GM18520 (cell line): ENCODE results near the gene TBC1D24.
"Not testable (repeated sequence)": the region's sequence is repeated elsewhere in the genome, so short reads cannot be mapped to it uniquely, and the experiment has no call there.

Experiments
- ATAC-seq: cut with Tn5 transposase; IDR thresholded peaks from one replicate; pipeline ENCODE4 v1.9.1; 2021; ENCODE audit not compliant: unreplicated experiment

Gene TBC1D24

DNA sequence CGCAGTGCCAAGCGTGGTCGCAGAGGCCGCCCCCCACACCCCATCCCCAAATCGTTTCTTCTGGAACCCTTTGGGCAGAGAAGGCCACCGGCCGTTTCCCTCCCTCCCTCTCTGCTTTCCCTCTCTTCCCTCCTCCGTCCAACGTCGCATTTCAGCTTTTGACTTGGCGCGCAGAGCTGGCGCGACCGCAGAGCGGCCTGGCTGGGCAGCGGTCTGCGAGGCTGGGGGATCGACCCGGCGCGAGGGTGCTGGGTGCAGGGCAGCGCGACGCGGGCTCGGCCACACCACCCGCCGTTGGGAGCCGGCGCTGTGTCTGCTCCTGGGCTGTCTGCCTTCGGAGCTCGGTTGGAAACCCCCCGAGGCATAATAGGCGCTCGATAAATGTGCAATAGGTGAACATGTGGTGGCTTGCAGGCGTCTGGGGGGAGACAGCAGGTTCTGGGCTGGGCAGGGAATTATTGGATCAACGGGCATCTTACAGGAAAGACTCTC is 6.6 kb upstream of the TBC1D24 start:
- no peak for ATAC-seq

DNA sequence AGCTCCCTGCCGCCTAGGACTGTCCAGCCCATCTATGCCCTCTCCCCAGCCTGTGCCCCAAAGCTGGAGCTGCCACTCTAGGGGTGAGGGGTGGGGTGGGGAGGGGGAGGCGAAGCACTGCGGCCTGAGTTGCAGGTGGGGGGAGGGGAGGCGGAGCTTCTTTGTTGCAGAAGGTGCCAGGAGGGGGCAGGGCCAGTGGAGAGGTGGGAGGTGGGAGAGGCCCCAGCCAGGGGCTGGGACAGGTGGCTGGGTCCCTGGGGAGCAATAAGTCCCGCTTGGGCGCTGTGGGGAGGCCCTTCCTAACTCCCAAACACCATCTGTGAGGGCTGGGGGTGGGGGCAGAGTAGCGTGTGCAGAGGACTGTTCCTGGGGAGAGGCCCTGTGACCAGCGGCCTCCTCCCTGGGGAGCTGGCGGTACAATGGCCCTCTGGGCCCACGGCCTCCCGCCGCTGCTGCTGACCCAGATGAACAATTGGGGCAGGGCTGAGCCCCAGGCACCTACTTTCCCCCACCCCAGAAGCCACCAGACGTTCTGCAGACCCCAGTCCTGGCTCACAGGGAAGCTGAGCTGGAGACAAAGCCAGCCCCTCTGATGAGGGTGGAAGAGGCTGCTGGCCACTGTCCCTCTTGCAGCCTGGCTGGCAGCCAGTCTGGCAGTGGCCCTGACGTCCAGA is 6.1 kb upstream of the TBC1D24 start:
- no peak for ATAC-seq

DNA sequence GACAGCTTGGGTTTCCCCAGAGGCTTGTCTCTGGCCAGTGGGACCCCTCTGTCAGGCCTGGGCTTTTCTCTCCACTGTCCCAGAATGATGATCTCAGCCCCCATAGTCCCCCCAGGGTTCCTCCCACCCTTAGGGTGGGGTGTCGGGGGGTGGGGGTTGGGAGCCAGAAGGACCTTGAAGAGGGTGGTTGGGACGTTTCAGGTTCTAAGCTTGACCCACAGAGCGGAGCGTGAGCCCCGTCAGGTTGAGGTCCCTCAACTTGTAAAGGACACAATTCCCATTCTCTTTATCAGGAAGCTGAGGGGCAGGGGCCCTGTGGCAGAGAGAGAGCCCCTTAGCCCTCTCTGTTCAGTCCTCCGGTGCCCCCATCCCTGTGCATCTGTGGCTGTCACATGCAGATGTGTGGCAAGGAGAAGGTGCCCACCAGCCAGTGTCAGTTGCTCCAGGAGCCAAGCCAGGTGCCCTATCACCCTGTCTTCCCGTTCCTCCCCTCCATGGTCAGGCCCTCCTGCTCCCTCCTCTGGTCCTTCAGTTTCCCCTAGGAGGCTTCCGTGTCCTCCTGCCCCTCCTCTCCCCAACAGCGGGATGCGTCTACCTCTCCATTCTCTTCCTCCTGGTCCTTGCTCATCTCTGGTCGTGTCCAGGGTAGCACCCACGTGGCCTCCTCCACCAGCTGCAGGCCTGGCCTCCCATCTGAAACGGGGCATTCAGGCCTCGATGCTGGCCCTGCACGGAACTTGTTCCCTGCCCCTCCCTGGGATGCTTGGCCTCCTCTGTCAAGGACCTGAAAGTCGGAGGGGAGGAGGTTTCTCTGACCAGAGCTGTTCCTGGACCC is 5.3 kb upstream of the TBC1D24 start:
- no peak for ATAC-seq

DNA sequence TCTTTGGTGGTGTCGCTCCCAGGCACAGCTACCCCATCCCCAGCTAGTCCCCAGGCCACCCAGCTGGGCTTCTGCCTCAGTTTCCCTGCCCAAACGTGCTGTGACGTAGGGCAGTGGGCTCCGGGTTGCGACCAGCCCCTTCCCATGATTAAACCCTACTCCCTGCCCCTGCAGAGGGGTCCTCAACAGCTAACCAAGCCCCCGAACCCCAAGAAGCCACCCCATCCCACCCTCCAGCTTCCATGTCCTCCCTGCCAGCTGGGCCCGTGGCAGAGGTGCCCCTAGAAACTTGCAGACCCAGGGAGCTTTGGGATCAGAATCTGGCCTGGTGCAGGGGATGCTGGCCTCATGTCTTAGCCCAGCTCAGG is 4.7 kb upstream of the TBC1D24 start:
- no peak for ATAC-seq

DNA sequence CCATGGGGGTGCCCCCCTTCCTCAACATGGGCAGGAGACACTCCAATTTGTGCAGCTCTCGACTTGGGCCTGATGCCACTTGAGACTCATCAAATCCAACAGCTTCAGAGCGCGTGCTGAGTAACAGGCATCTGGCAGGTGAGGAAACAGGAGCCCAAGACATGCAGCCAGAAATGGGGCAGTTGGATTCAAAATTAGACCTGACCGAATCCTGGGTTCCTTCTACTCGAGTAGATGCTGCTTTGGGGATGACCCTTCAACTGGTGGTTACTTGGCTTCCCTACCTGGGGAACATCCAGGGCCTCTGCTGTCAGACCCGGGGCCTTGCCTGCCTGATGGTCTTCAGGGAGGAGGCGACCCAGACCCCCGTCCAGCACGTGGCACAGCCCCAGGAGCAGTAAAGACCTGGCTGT is 4.3 kb upstream of the TBC1D24 start:
- ATAC-seq = no peak

DNA sequence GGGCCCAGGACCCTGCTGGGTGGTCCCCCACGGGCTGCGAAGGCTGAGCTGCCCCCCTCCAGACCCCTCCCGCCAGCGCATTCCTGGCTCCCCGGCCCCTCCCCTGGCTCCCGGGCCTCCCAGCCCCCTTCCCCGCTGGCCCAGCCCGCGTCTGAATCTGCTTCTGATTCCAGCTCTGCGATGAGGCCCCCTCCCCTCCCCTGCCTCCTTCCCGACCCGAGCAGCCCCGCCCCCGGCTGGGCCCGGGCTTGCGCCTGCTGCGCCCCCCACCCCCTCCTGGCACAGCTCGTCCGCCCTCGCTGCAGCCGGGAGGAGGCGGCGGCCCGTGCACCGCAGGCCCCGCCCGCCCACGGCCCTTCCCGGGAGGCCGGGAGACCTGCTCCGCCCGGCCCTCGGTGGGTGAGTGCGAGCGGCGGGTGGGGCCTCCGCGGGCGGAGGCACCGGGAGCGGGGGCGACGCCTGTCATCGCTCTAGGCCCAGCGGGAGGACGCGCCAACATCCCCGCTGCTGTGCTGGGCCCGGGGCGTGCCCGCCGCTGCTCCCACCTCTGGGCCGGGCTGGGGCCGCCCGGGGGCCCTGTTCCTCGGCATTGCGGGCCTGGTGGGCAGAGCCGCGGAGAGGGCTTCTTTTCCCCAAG is 3.8 kb upstream of the TBC1D24 start, which contains the start of gene NTN3:
Gene NTN3, plus strand, starts transcription at position 282 of the 637 bp plus-strand sequence. CDS start 405 bp downstream, outside the sequence.
- no peak for ATAC-seq

DNA sequence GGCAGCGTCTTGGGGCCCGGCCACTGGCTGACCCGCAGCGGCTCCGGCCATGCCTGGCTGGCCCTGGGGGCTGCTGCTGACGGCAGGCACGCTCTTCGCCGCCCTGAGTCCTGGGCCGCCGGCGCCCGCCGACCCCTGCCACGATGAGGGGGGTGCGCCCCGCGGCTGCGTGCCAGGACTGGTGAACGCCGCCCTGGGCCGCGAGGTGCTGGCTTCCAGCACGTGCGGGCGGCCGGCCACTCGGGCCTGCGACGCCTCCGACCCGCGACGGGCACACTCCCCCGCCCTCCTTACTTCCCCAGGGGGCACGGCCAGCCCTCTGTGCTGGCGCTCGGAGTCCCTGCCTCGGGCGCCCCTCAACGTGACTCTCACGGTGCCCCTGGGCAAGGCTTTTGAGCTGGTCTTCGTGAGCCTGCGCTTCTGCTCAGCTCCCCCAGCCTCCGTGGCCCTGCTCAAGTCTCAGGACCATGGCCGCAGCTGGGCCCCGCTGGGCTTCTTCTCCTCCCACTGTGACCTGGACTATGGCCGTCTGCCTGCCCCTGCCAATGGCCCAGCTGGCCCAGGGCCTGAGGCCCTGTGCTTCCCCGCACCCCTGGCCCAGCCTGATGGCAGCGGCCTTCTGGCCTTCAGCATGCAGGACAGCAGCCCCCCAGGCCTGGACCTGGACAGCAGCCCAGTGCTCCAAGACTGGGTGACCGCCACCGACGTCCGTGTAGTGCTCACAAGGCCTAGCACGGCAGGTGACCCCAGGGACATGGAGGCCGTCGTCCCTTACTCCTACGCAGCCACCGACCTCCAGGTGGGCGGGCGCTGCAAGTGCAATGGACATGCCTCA is 3.1 kb upstream of the TBC1D24 start:
- ATAC-seq = no peak

DNA sequence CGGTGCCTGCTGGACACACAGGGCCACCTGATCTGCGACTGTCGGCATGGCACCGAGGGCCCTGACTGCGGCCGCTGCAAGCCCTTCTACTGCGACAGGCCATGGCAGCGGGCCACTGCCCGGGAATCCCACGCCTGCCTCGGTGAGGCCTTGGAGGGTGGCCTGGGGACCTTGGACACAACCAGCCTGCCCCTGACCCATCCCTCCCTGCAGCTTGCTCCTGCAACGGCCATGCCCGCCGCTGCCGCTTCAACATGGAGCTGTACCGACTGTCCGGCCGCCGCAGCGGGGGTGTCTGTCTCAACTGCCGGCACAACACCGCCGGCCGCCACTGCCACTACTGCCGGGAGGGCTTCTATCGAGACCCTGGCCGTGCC is 2.5 kb upstream of the TBC1D24 start:
- ATAC-seq = no peak

DNA sequence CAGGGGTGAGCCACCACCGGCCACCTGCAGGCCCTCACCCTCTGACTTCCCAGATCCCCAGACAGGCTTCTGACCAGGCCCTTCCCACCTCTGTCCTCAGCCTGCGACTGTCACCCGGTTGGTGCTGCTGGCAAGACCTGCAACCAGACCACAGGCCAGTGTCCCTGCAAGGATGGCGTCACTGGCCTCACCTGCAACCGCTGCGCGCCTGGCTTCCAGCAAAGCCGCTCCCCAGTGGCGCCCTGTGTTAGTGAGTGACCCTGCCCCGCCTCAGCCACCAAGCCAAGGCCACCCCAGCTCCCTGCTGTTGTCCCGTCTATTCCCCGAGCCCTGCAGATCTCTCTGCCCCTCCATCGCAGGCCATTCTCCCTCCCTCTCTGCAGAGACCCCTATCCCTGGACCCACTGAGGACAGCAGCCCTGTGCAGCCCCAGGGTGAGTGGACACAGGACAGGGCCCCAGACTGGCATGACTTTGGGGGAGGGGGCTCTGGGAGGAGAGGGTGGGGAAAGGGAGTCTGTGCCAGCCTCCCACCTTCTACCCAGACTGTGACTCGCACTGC is 2.0 kb upstream of the TBC1D24 start:
- no peak for ATAC-seq

DNA sequence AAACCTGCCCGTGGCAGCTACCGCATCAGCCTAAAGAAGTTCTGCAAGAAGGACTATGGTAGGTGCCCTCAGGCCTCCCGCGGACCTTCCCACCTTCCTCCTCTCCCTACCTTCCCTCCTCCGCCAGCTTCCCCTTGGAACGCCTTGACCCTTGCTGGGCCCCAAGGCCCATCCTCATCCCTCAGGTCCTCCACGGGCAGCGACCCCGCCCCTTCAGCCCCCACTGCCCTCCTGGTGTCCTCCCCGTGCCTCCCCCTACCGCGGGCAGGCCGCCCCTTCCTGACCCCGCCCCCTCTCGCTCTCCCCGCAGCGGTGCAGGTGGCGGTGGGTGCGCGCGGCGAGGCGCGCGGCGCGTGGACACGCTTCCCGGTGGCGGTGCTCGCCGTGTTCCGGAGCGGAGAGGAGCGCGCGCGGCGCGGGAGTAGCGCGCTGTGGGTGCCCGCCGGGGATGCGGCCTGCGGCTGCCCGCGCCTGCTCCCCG is 1.4 kb upstream of the TBC1D24 start:
- ATAC-seq = no peak

DNA sequence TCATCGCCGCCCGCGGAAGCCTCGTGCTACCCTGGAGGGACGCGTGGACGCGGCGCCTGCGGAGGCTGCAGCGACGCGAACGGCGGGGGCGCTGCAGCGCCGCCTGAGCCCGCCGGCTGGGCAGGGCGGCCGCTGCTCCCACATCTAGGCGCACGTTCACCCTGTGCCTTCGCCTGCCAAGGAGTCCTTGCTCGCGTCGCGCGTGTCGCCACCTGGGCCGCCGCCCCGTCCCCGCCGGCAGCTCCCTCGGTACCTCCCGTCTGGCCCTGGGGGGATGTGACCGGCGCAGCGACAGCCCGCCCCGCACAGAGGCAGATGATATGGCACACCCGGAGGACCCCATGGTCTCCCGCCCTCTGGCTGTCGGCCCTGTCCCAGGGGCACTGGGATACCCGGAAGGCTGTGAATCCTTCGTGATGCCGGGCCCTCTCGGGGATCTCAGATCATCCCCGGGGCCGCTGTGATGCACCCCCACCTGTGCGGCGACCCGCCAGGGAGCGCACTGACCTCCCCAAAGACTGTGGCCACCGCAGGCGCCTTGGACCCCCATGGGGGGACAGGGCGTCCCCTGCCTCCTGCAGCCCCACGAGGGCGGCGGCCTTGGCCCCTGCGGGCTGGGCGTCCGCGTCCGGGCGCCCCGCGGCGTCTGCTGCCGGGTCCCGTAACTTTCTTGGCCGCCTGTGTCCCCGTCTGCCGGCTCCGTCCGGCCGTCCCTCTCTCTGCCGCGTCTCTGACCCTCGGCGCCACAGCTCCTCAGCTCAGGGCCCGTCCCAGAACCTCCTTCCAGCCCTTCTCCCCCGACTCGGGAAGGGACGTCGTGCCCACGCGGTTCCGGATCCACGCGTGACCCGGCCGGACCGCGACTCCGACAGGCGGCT is 689 bp upstream of the TBC1D24 start:
- ATAC-seq = no peak

DNA sequence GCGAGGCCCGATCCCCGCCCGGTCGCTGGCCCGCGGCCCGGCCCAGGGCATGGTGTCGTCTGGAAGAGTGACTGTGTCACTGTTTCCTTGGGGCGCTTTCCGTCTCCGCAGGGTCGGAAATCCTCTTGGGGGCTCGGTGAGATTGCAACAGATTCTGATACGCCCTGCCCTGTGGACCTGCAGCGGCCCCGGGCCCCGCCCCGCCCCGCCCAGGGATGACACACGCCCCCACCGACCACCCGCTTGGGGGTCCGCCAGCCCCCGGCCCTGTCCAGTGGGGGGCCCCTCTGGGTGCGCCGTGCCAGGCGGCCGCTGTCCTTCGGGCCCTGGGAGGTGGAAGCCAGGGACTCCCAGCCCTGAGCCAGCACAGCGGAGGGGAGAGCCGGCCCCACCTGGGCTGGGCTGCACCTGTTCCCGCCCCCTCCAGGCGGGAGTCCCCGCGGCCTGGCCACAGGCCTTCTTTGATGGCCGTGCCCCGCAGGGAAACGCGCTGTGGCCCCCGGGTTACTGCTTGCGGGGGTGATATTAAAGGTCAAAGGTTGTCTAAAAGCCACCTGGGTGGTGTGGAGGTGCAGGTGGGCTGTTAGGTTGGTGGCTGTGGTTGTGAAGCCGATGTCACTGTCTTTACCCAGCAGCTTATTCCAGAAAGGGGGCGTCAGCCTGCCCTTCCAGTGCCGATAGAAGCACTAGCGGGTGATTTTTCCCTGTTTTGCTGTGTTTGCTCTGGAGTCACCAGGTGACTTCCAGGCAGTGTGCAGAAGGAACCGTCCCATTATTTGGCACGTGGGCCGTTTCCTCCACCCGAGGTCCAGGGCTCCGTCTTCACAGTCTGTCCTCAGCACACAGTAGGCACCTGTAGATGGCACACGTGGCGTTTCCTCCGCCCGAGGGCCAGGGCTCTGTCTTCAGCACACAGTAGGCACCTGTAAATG is 752 bp downstream of the TBC1D24 start:
- no peak for ATAC-seq

DNA sequence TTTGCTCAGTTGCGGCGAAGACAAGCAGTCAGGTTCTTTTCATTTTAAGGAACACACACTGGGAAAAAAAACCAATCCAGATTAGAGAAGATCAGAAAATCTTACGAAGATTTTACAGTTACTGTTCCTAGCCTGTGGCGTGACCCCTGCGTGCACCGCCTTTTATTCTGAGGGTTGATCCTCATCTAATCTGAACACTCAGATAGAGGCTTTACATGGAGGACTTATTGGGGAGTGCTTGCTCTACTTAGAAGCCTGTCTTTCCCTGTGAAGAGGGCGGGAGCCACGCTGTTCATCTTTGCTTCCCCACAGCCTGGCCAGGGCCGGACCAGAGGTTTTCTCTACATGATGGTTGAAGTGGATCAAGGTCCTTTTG is 1.4 kb downstream of the TBC1D24 start:
- ATAC-seq = no peak

DNA sequence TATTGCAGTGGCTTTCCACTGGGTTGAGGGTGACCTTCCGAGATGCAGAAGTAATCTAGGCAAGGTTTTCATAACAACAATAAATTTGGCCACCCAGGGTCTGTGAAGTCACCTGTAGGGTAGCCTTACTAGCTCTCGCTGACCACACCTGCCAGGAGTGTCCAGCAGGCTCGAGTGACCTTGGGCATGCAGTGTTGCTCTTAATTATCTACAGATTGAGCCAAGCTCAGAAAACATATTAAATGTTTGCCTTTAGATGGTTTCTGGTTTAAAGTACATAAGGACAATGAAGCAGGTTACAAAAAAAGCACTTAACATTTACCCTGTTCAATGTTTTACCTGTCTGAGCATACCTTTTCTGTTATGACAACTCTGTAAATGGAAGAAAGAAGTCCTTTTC is 1.8 kb downstream of the TBC1D24 start:
- ATAC-seq = no peak

DNA sequence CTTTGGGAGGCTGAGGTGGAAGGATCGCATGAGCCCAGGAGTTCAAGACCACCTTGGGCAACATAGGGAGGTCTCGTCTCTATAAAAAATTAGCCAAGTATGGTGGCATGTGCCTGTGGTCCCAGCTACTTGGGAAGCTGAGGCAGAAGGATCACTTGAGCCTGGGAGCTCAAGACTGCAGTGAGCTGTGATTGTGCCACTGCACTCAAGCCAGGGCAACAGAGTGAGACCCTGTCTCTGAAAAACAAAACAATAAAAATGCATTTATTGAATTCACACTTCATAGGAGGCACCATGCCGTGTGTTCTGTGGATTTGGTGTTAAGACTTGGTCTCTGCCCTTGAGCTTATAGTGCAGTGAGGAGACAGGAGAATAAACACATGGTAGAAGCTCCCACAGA is 2.4 kb downstream of the TBC1D24 start:
- no peak for ATAC-seq

DNA sequence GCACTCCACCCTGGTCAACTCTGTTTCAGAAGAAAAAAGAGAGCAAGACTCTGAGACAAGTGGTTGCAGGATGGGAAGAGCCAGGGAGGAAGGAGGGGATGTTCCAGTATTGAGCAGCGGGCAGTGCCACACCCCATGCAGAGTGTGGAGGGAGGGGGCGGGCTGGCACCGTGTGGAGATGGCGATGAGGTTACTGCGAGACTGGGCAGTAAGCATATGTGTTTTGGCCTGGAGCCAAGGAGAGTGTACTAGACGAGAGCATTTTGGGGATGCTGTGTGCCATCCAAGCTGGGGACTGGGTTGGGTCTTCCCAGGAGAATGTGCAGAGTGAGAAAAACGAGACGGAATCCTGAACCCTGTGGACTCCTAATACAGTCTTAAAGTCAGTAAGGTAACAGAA is 3.4 kb downstream of the TBC1D24 start:
- no peak for ATAC-seq

DNA sequence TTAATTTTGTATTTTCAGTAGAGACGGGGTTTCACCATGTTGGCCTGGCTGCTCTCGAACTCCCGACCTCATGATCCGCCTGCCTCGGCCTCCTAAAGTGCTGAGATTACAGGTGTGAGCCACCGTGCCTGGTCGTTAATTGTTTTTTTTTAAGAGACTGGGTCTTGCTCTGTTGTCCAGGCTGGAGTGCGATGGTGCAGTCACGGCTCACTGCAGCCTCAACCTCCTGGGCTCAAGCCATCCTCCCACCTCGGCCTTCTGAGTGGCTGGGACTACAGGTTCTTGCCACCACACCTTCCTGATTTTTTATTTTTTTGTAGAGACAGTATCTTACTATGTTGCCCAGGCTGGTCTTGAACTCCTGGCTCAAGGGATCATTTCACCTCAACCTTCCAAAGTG is 5.1 kb downstream of the TBC1D24 start:
- not testable (repeated sequence) for ATAC-seq

DNA sequence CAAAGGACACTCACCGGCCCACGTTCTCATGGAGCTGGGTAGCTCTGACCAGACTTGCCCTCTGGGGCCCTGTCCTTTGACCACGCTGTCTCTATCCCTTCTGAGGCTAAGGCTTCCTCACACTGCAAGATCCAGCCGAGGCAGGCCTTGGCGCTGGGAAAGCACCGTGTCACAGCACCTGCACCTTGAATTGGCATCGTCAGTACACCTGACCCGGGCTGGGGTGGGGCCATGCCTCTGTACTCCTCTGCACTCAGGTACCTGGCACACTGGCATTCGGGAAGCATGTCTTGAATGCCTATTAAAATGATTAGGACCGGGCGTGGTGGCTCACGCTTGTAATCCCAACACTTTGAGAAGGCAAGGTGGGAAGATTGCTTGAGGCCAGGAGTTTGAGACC is 6.0 kb downstream of the TBC1D24 start:
- no peak for ATAC-seq

DNA sequence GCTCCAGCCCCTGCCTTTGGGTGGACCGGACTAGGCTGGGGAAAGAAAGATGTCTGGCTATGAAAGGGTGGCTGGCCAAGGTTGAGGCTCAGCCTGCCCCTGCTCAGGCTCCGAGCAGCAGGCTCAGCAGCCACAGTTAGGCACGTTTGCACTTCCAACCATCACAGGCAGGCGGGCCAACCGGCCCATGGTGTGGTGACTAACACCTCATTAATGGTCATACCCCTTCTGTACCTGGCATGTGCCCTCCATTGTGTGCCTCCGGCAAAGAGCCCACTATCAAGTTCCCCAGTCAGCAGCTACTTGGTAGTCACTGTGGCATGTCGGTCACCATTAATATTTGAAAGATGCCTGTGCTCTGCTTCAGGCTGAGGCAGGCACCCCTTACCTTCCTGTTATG is 6.7 kb downstream of the TBC1D24 start:
- no peak for ATAC-seq
